Neural cell (in vitro differentiated cells): ENCODE data around the gene PMEPA1. TPM values are rescaled to one million over a fixed set of nuclear protein-coding genes. Genes with fewer than 3 reads are reported as not detected.

Experiments used
- H2AFZ ChIP-seq: fragments of 200-600, 300-800 bp; sonication (generic), shearing (Covaris generic); 2 replicates; pipeline ENCODE4 v1.6.0; 2014; ENCODE audit warnings: low read depth, mild to moderate bottlenecking, antibody characterized with exemption, low read length, moderate library complexity
- H3F3A ChIP-seq: fragments of 200-600 bp; shearing (Covaris generic); 2 replicates; pipeline ENCODE4 v1.6.1; 2016; ENCODE audit warnings: mild to moderate bottlenecking, moderate library complexity, mixed read lengths, antibody characterized with exemption, low read length; ENCODE audit not compliant: insufficient read depth, poor library complexity, severe bottlenecking
- H3K27ac ChIP-seq: fragments of 200-600, 300-800 bp; sonication (generic), shearing (Covaris generic); 2 replicates; pipeline ENCODE4 v1.5.1; 2014; ENCODE audit warnings: mild to moderate bottlenecking, low read length, moderate library complexity
- H3K27me3 ChIP-seq: fragments of 300-800, 200-600 bp; sonication (generic), shearing (Covaris generic); 2 replicates; pipeline ENCODE4 v1.6.0; 2014; ENCODE audit warnings: mild to moderate bottlenecking, low read depth, low read length, moderate library complexity; ENCODE audit not compliant: insufficient read depth
- H3K36me3 ChIP-seq: fragments of 300-800, 200-600 bp; sonication (generic), shearing (Covaris generic); 2 replicates; pipeline ENCODE4 v1.5.1; 2014; ENCODE audit warnings: mild to moderate bottlenecking, antibody characterized with exemption, low read length, moderate library complexity; ENCODE audit not compliant: insufficient read depth
- H3K4me2 ChIP-seq: fragments of 300-800, 200-600 bp; sonication (generic), shearing (Covaris generic); 2 replicates; pipeline ENCODE4 v1.6.0; 2014; ENCODE audit warnings: mild to moderate bottlenecking, low read length
- H3K4me3 ChIP-seq: fragments of 300-800, 200-600 bp; sonication (generic), shearing (Covaris generic); 2 replicates; pipeline ENCODE4 v1.5.1; 2014; ENCODE audit warnings: mild to moderate bottlenecking, low read length, moderate library complexity
- H3K79me2 ChIP-seq: fragments of 200-600 bp; shearing (Covaris generic); replicated peaks from 2 replicates; pipeline ENCODE4 v1.6.0; 2014; ENCODE audit warnings: mild to moderate bottlenecking, low read length, moderate library complexity; ENCODE audit not compliant: insufficient read depth
- H3K9ac ChIP-seq: fragments of 300-800, 200-600 bp; sonication (generic), shearing (Covaris generic); 2 replicates; pipeline ENCODE4 v1.6.1; 2016; ENCODE audit warnings: mild to moderate bottlenecking, low read length, mixed read lengths
- H3K9me2 ChIP-seq: fragments of 200-600 bp; shearing (Covaris generic); 2 replicates; pipeline ENCODE4 v1.6.1; 2016; ENCODE audit warnings: mild to moderate bottlenecking, low read length, mixed read lengths; ENCODE audit not compliant: insufficient read depth
- H3K9me3 ChIP-seq: fragments of 200-600, 300-800 bp; sonication (generic), shearing (Covaris generic); 2 replicates; pipeline ENCODE4 v1.6.1; 2016; ENCODE audit warnings: mild to moderate bottlenecking, mixed run types, low read length, moderate library complexity, mixed read lengths
- H4K20me1 ChIP-seq: fragments of 200-600 bp; shearing (Covaris generic); 2 replicates; pipeline ENCODE4 v1.6.1; 2016; ENCODE audit warnings: mild to moderate bottlenecking, mixed run types; ENCODE audit not compliant: insufficient read depth
- EP300 ChIP-seq: fragments of 450-650 bp; conservative IDR thresholded peaks from 2 replicates; pipeline ENCODE4 v1.6.1; 2014; ENCODE audit warnings: antibody characterized with exemption, mild to moderate bottlenecking, moderate library complexity; ENCODE audit not compliant: poor library complexity, severe bottlenecking
- EZH2 ChIP-seq: fragments of 200-600, 300-800 bp; shearing (Covaris generic), sonication (generic); IDR thresholded peaks from 2 replicates; pipeline ENCODE4 v1.6.1; 2014; ENCODE audit warnings: antibody characterized with exemption, low read length, borderline replicate concordance, mild to moderate bottlenecking; ENCODE audit not compliant: insufficient read depth, poor library complexity, severe bottlenecking
- MXI1 ChIP-seq: fragments of 450-650 bp; conservative IDR thresholded peaks from 2 replicates; pipeline ENCODE4 v1.6.1; 2014; ENCODE audit warnings: antibody characterized with exemption, mild to moderate bottlenecking; ENCODE audit not compliant: poor library complexity, severe bottlenecking
- POLR2AphosphoS5 ChIP-seq: IDR thresholded peaks from 2 replicates; pipeline ENCODE4 v1.6.1; 2012
- RAD21 ChIP-seq: fragments of 450-650 bp; conservative IDR thresholded peaks from 2 replicates; pipeline ENCODE4 v1.6.1; 2014; ENCODE audit warnings: antibody characterized with exemption, mild to moderate bottlenecking, moderate library complexity
- SMC3 ChIP-seq: fragments of 450-650 bp; conservative IDR thresholded peaks from 2 replicates; pipeline ENCODE4 v1.6.1; 2014; ENCODE audit warnings: antibody characterized with exemption, mild to moderate bottlenecking, moderate library complexity; ENCODE audit not compliant: poor library complexity
- TAF1 ChIP-seq: IDR thresholded peaks from 2 replicates; pipeline ENCODE4 v1.6.1; 2012; ENCODE audit warnings: low read depth
- polyA plus RNA-seq: library from polyadenylated mRNA; depleted of rRNA; stranded (reverse); fragments of >200 nt; gene quantifications from 2 replicates; pipeline ENCODE4 v1.2.3, GENCODE V29; 2014
- TF ChIP-seq, protein P1 (sequence below): fragments of 450-650 bp; IDR thresholded peaks from 2 replicates; pipeline ENCODE4 v1.5.1; 2014; ENCODE audit warnings: antibody characterized with exemption, mild to moderate bottlenecking, moderate library complexity; ENCODE audit not compliant: poor library complexity, severe bottlenecking
- TF ChIP-seq, protein P2 (sequence below): IDR thresholded peaks from 2 replicates; pipeline ENCODE4 v1.6.1; 2012; ENCODE audit warnings: borderline replicate concordance

The PMEPA1 gene
- polyA plus RNA-seq, 1 donor from 2014 or later, result 5.0 TPM

DNA sequence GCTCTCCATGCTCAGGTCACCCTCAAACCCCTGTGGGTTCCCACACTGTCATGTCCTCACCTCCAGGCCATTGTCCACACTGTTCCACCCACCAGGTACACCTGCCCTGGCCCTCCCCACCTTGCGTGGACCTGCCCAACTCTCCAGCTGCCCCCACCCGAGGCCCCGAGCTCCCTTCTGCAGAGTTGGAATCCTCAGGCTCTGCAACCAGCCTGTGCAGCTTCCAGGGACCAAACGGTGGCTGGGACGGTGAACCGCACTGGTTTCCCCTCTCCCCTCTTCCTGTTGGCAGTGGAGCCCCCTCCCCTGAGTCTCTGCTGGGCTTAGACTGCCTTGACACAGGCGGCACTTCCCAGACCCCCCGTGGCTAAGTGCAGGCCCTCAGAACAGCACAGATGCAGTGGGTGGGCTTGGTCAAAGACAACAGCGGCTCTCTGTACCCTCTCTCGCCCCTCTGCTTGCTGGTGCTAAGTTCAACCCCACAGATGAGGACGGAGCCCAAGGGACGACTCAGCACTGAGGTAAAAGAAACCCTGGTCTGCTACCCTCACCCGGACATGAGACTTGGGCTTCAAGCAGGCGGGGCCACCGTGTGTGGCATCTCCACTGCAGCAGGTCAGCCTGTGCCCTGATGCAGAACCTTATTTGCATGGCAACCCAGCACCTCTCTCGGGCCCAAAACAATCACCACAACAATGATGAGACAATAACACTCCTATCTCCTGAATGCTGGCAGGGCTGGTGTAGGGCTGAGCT, 100.6 kb downstream of the PMEPA1 start:
- Histone ChIP-seq H3K27ac (no peak overlapping the region), H4K20me1 (no peaks in the 10 kb centered on the region), H3K4me3 (no peak overlapping the region), H3K4me2 (no peak overlapping the region), H2AFZ (no peak overlapping the region), H3K9me2 (no peaks in the 10 kb centered on the region), H3F3A (no peaks in the 10 kb centered on the region), H3K36me3 (no peaks in the 10 kb centered on the region), H3K9ac (no peak overlapping the region), H3K79me2 (no peaks in the 10 kb centered on the region), H3K9me3 (no peaks in the 10 kb centered on the region), H3K27me3 (no peaks in the 10 kb centered on the region)
- TF ChIP-seq, protein P1, sequence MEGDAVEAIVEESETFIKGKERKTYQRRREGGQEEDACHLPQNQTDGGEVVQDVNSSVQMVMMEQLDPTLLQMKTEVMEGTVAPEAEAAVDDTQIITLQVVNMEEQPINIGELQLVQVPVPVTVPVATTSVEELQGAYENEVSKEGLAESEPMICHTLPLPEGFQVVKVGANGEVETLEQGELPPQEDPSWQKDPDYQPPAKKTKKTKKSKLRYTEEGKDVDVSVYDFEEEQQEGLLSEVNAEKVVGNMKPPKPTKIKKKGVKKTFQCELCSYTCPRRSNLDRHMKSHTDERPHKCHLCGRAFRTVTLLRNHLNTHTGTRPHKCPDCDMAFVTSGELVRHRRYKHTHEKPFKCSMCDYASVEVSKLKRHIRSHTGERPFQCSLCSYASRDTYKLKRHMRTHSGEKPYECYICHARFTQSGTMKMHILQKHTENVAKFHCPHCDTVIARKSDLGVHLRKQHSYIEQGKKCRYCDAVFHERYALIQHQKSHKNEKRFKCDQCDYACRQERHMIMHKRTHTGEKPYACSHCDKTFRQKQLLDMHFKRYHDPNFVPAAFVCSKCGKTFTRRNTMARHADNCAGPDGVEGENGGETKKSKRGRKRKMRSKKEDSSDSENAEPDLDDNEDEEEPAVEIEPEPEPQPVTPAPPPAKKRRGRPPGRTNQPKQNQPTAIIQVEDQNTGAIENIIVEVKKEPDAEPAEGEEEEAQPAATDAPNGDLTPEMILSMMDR, result no peak
- TF ChIP-seq EP300 (no peak), SMC3 (no peak), EZH2 (no peak), RAD21 (no peak), MXI1 (no peak), TAF1 (no peak), POLR2AphosphoS5 (no peak)
- TF ChIP-seq, protein P2, sequence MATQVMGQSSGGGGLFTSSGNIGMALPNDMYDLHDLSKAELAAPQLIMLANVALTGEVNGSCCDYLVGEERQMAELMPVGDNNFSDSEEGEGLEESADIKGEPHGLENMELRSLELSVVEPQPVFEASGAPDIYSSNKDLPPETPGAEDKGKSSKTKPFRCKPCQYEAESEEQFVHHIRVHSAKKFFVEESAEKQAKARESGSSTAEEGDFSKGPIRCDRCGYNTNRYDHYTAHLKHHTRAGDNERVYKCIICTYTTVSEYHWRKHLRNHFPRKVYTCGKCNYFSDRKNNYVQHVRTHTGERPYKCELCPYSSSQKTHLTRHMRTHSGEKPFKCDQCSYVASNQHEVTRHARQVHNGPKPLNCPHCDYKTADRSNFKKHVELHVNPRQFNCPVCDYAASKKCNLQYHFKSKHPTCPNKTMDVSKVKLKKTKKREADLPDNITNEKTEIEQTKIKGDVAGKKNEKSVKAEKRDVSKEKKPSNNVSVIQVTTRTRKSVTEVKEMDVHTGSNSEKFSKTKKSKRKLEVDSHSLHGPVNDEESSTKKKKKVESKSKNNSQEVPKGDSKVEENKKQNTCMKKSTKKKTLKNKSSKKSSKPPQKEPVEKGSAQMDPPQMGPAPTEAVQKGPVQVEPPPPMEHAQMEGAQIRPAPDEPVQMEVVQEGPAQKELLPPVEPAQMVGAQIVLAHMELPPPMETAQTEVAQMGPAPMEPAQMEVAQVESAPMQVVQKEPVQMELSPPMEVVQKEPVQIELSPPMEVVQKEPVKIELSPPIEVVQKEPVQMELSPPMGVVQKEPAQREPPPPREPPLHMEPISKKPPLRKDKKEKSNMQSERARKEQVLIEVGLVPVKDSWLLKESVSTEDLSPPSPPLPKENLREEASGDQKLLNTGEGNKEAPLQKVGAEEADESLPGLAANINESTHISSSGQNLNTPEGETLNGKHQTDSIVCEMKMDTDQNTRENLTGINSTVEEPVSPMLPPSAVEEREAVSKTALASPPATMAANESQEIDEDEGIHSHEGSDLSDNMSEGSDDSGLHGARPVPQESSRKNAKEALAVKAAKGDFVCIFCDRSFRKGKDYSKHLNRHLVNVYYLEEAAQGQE, result no peak

- no peaks in the 10 kb centered on the region for H3K9me3 ChIP-seq
- no peaks in the 10 kb centered on the region for H3K36me3 ChIP-seq
- no peak overlapping the region for H3K9ac ChIP-seq
- H2AFZ ChIP-seq, result no peak overlapping the region
- H3K27ac ChIP-seq, result no peak overlapping the region
- no peaks in the 10 kb centered on the region for H3K9me2 ChIP-seq
- no peaks in the 10 kb centered on the region for H3K27me3 ChIP-seq
- H3K79me2 ChIP-seq, result no peaks in the 10 kb centered on the region
- H3K4me3 ChIP-seq, result no peak overlapping the region
- H3K4me2 ChIP-seq, result no peak overlapping the region
- H3F3A ChIP-seq, result no peaks in the 10 kb centered on the region
- TF ChIP-seq RAD21, result no peak
- no peak for TF ChIP-seq MXI1
- no peak for TF ChIP-seq EZH2
- TF ChIP-seq, protein P1, result no peak
- no peak for TF ChIP-seq SMC3
- TF ChIP-seq, protein P2, result no peak
- no peaks in the 10 kb centered on the region for H4K20me1 ChIP-seq
Measured at GRCh38 chr20:57608516-57608915, 101.3 kb downstream of the PMEPA1 start.
